ENCODE data around the gene SNX30.

- TF ChIP-seq CTCF (conservative IDR thresholded peaks at IDR 0.05; ENCODE audit: low read length) (no peak), EZH2phosphoT487 (IDR thresholded peaks at IDR 0.05; ENCODE audit: borderline replicate concordance, low read depth, low read length) (no peak)
Observed at GRCh38 chr9:112785986-112786385, 35.4 kb downstream of the SNX30 start.
